Caco-2 (cell line): ENCODE data around the gene CR1L. TPM values are rescaled to one million over a fixed set of nuclear protein-coding genes. Genes with fewer than 3 reads are reported as not detected.

Experiments
- BruUV-seq: library from RNA; stranded (reverse); fragments of 400-500 nt; replicated peaks from 2 replicates; lab custom pipeline; 2021; lab: Mats Ljungman, UMichigan
- CTCF ChIA-PET: fragments of 300-600 bp; sonication (Branson Sonifier 250); formaldehyde crosslinking; loops from one replicate; lab custom pipeline; 2022; ENCODE audit warnings: antibody characterized with exemption; lab: Charles Lee
- POLR2A ChIA-PET: fragments of 300-600 bp; sonication (Branson Sonifier 250); formaldehyde crosslinking; loops from one replicate; lab custom pipeline; 2022; ENCODE audit warnings: antibody characterized with exemption; lab: Charles Lee
- DNase-seq, 2 experiments: peaks; one replicate each; pipeline versions ENCODE4 v3.0.0 to v3.0.0-alpha.2; 2020 to 2022
- H3K27me3 ChIP-seq: replicated peaks from 2 replicates; pipeline ENCODE4 v1.6.0; 2011; ENCODE audit warnings: low read length; ENCODE audit not compliant: control insufficient read depth, insufficient read depth
- H3K36me3 ChIP-seq: 2 replicates; pipeline ENCODE4 v1.5.1; 2011; ENCODE audit warnings: low read length; ENCODE audit not compliant: control insufficient read depth, insufficient read depth
- H3K4me1 ChIP-seq: fragments of 250-450 bp; sonication (Bioruptor Pico); 2 replicates; pipeline ENCODE4 v1.5.1; 2020; ENCODE audit warnings: mild to moderate bottlenecking
- H3K4me3 ChIP-seq: 2 replicates; pipeline ENCODE4 v1.5.1; 2011; ENCODE audit warnings: low read depth, mild to moderate bottlenecking, control low read depth, low read length
- H3K9me3 ChIP-seq: fragments of 250-450 bp; sonication (Bioruptor Pico); 2 replicates; pipeline ENCODE4 v1.5.1; 2020; ENCODE audit warnings: mild to moderate bottlenecking, moderate library complexity
- H3K27ac Mint-ChIP-seq: one replicate; pipeline ENCODE4 v1.8.0; 2022; ENCODE audit warnings: mixed read lengths; ENCODE audit not compliant: unreplicated experiment
- H3K27me3 Mint-ChIP-seq: one replicate; pipeline ENCODE4 v1.8.0; 2022; ENCODE audit warnings: mixed read lengths; ENCODE audit not compliant: insufficient read depth, unreplicated experiment
- H3K36me3 Mint-ChIP-seq: one replicate; pipeline ENCODE4 v1.8.0; 2022; ENCODE audit warnings: mild to moderate bottlenecking, mixed read lengths; ENCODE audit not compliant: insufficient read depth, unreplicated experiment
- H3K4me1 Mint-ChIP-seq: one replicate; pipeline ENCODE4 v1.8.0; 2022; ENCODE audit warnings: low read depth, mixed read lengths; ENCODE audit not compliant: unreplicated experiment
- H3K4me3 Mint-ChIP-seq: one replicate; pipeline ENCODE4 v1.8.0; 2022; ENCODE audit warnings: mild to moderate bottlenecking, moderate library complexity, mixed read lengths; ENCODE audit not compliant: unreplicated experiment
- H3K9me3 Mint-ChIP-seq: one replicate; pipeline ENCODE4 v1.8.0; 2022; ENCODE audit warnings: mixed read lengths; ENCODE audit not compliant: unreplicated experiment
- intact Hi-C: fragments of 100-400 bp; cut with micrococcal nuclease; formaldehyde crosslinking; loops from one replicate; pipeline ENCODE4 v1.10.0; 2022; ENCODE audit not compliant: unreplicated experiment
- total RNA-seq: library from RNA; stranded (reverse); gene quantifications from 2 replicates; pipeline ENCODE4 v1.2.3, GENCODE V29; 2022
- TF ChIP-seq, protein P1 (sequence below), 2 experiments: fragments of 200-600 bp in 1 of 2; IDR thresholded peaks; 1 replicate in 1 of 2; 2 replicates in 1 of 2; pipeline versions ENCODE4 v1.5.1 to v1.8.0; 2011 to 2022; ENCODE audit warnings: antibody characterized with exemption in 1 of 2, control low read depth in 1 of 2, inconsistent platforms in 1 of 2, low read depth in 1 of 2, low read length in 1 of 2, mild to moderate bottlenecking in 1 of 2, moderate library complexity in 1 of 2; ENCODE audit not compliant: insufficient read depth in 1 of 2, severe bottlenecking in 1 of 2, unreplicated experiment in 1 of 2

CR1L gene
- total RNA-seq, 1 experiment from 2014 or later = not detected

DNA sequence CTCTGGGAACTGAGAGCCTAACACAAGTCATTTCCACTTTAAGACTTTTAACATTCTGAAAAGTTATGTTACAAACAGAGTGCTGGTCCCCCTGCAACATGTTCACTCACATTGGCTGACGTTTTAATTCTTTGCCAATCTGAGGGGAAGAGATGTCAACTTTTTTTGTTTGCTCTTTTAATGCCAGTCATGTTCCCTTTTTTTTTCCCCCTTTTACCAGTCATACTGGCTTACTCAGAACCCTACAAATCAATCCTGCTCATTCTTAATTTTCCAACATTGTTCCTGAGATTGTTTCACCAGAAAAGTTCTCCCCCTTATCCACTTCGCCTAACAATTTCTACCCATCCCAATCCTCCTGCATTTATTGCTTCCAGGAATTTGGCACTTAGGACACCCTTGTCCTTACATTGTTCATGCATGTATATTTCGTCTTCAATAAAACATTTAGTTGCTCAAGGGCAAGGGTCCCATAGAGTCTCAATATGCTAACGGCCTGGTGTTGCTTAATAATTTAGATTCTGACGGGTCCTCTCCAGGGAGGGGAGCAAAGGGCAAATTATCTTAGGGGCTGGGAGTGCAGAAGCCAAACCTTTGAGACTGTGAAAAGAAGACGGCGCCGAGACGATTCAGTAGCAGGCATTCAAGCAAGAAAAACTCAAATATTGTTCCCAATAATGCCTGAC is 624 bp upstream of the CR1L start:
- Histone ChIP-seq H3K4me1 (no peaks in the 10 kb centered on the region), H3K4me3 (no peak overlapping the region), H3K9me3 (no peaks in the 10 kb centered on the region), H3K27me3 (no peaks in the 10 kb centered on the region), H3K36me3 (no peaks in the 10 kb centered on the region)
- no peaks in the 10 kb centered on the region for H3K36me3 Mint-ChIP-seq
- no peaks in the 10 kb centered on the region for H3K27me3 Mint-ChIP-seq
- H3K9me3 Mint-ChIP-seq = no peaks in the 10 kb centered on the region
- POLR2A ChIA-PET = no interaction called here
- BruUV-seq = no TSS peak
- TF ChIP-seq, protein P1, sequence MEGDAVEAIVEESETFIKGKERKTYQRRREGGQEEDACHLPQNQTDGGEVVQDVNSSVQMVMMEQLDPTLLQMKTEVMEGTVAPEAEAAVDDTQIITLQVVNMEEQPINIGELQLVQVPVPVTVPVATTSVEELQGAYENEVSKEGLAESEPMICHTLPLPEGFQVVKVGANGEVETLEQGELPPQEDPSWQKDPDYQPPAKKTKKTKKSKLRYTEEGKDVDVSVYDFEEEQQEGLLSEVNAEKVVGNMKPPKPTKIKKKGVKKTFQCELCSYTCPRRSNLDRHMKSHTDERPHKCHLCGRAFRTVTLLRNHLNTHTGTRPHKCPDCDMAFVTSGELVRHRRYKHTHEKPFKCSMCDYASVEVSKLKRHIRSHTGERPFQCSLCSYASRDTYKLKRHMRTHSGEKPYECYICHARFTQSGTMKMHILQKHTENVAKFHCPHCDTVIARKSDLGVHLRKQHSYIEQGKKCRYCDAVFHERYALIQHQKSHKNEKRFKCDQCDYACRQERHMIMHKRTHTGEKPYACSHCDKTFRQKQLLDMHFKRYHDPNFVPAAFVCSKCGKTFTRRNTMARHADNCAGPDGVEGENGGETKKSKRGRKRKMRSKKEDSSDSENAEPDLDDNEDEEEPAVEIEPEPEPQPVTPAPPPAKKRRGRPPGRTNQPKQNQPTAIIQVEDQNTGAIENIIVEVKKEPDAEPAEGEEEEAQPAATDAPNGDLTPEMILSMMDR (IDR thresholded peaks at IDR 0.05; ENCODE audit: insufficient read depth in 1 of 2, low read depth in 1 of 2, low read length in 1 of 2, severe bottlenecking in 1 of 2, unreplicated experiment in 1 of 2) = no peak
- intact Hi-C loops = no loop called here
- no peak for DNase-seq
- H3K4me1 Mint-ChIP-seq = no peaks in the 10 kb centered on the region
- H3K4me3 Mint-ChIP-seq = no peak overlapping the region
- no peak overlapping the region for H3K27ac Mint-ChIP-seq
- CTCF ChIA-PET = no interaction called here

DNA sequence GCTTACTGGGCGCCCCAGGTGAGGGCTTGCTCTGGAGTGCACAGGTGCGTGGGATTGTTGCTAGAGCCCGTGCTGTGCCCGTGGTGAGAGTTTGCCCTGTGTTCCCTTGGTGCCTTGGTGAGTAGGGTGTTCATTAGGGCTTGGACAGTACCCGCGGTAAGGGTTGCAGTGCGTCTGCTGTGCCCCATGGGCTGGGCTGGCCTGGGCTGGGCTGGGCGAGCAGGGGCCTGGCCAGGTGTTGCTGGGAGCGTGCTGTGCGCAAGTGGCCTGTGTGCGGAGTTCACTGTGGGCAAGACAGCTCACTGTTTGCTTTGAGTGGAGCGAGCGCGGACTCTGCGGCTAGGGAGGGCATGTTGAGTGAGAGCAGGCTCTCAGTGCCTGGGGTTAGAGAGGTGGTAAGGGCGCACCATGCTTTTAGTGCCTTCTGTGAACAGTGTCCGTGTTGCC is 725 bp downstream of the CR1L start:
- TF ChIP-seq, protein P1 (IDR thresholded peaks at IDR 0.05; ENCODE audit: insufficient read depth in 1 of 2, low read depth in 1 of 2, low read length in 1 of 2, severe bottlenecking in 1 of 2, unreplicated experiment in 1 of 2) = no peak
- intact Hi-C loops = no loop called here
- H3K36me3 ChIP-seq = no peaks in the 10 kb centered on the region
- Mint-ChIP-seq H3K36me3 (no peaks in the 10 kb centered on the region), H3K9me3 (no peaks in the 10 kb centered on the region), H3K4me1 (no peaks in the 10 kb centered on the region), H3K27me3 (no peaks in the 10 kb centered on the region), H3K4me3 (no peak overlapping the region), H3K27ac (no peak overlapping the region)
- no TSS peak for BruUV-seq
- ChIA-PET POLR2A (no interaction called here), CTCF (no interaction called here)
- no peaks in the 10 kb centered on the region for H3K27me3 ChIP-seq
- H3K4me3 ChIP-seq = no peak overlapping the region
- no peak for DNase-seq
- H3K9me3 ChIP-seq = no peaks in the 10 kb centered on the region
- no peaks in the 10 kb centered on the region for H3K4me1 ChIP-seq

DNA sequence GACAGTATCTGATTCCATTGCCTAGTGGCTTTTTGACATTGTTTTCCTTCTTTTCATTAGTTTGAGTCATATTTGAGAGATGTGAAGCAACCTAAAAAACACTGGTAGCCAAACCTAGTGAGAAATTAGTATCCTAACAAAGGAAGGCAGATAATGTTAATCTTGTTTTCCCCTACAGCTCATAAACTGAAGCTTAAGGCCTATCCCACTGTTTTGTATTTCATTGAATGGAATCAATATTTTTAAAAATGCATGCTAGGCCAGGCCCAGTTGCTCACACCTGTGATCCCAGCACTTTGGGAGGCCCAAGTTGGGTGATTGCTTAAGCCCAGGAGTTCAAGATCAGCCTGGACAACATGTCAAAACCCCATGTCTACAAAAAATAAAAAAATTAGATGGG is 1.2 kb downstream of the CR1L start:
- ChIA-PET CTCF (no interaction called here), POLR2A (no interaction called here)
- Mint-ChIP-seq H3K9me3 (no peaks in the 10 kb centered on the region), H3K4me1 (no peaks in the 10 kb centered on the region), H3K36me3 (no peaks in the 10 kb centered on the region), H3K27ac (no peak overlapping the region), H3K4me3 (no peak overlapping the region), H3K27me3 (no peaks in the 10 kb centered on the region)
- TF ChIP-seq, protein P1 (IDR thresholded peaks at IDR 0.05; ENCODE audit: insufficient read depth in 1 of 2, low read depth in 1 of 2, low read length in 1 of 2, severe bottlenecking in 1 of 2, unreplicated experiment in 1 of 2) = no peak
- BruUV-seq = no TSS peak
- H3K4me1 ChIP-seq = no peaks in the 10 kb centered on the region
- no peak overlapping the region for H3K4me3 ChIP-seq
- DNase-seq = no peak
- no peaks in the 10 kb centered on the region for H3K27me3 ChIP-seq
- intact Hi-C loops = no loop called here
- H3K36me3 ChIP-seq = no peaks in the 10 kb centered on the region
- H3K9me3 ChIP-seq = no peaks in the 10 kb centered on the region
